T1000 (cell line): Measurements from ENCODE around the gene CFAP157.

ENCODE experiments used
- DNase-seq: peaks from one replicate; lab custom pipeline; 2025; ENCODE audit warnings: mixed read lengths; lab: John Stamatoyannopoulos, UW

The CFAP157 gene

DNA sequence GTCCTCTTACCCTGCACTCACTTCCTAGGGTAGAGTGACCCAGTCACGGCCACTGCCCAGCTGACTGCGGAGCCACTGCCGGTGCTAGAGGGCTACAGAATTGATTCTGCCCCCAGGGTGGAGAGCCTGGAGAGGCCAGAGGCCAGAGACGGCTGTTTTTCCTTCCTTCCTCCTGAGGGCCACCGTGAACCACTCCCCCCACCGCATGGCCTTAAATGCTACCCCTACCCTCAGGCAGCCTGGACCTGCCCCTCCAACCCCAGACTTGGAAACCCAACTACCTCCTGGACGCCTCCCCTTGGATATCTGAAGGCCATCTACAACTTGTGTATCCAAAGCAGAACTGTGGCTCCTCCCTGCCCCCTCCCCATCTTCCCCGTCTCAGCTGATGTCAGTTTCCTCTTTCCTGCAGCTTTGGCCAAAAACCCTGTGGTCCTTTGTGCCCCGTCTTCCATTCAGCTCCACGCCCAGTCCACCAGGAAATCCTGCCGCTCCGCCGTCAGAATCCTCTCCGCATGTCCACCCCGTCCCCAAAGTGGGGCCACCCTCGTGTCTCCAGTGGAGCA lies 55.4 kb downstream of the CFAP157 start:
- DNase-seq, result no peak

DNA sequence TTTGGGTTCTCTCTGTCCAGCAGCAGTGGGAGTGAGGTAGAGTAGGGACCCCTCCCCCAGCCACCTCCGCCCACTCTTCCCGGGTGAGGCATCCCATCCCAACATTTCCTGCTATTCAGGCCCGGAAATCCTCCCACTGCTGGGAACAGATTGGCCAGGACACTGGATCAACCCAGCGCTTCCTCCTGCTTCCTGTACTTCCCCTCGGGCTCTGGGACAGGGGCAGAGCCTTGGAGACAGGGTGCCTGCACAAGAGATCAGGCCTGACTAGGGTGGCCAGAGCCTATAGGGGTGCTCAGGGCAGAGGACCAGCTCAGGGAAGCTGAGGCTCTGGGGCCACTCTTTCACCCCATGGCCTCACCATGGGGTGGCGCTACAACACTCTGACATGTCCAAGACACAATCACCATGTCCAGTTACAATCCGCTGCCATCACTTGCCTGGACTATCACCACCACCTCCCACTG lies 57.2 kb downstream of the CFAP157 start:
- DNase-seq, result no peak

DNA sequence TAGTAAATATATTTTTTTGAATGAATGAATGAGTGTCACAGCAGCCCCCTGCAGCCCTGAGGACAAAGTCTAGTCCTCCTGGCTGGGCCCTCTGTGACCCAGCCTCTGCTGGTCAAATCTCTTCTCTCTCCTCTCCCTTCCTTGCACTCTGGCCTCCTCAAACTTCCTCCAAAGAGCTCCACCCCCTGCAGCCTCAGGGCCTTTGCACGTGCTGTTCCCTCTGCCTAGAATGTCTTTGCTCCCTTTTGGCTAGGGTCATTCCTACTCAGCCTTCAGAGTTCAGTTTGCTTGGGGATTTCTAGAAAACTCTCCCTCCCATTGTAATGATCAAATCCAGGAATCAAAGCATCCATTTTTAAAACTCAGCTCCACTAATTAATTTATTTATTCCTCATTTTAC lies 58.6 kb downstream of the CFAP157 start:
- DNase-seq, result no peak
